GM12891 (cell line): ENCODE measurements around the gene SPCS1.

ENCODE experiments used
- PAX5 ChIP-seq: IDR thresholded peaks from 2 replicates; pipeline ENCODE4 v1.6.1; 2011; ENCODE audit warnings: low read length, moderate library complexity, mild to moderate bottlenecking; ENCODE audit not compliant: insufficient read depth, severe bottlenecking
- POLR2A ChIP-seq: IDR thresholded peaks from 2 replicates; pipeline ENCODE4 v1.6.1; 2011; ENCODE audit warnings: low read depth, low read length, control low read depth
- POLR2AphosphoS5 ChIP-seq: IDR thresholded peaks from 2 replicates; pipeline ENCODE4 v1.6.1; 2011; ENCODE audit warnings: low read depth, low read length, control low read depth
- POU2F2 ChIP-seq: IDR thresholded peaks from 2 replicates; pipeline ENCODE4 v1.6.1; 2011; ENCODE audit warnings: low read depth, mild to moderate bottlenecking, control low read depth, low read length, moderate library complexity
- SPI1 ChIP-seq: IDR thresholded peaks from 2 replicates; pipeline ENCODE4 v1.6.1; 2011; ENCODE audit warnings: low read depth, low read length, control low read depth
- TAF1 ChIP-seq: IDR thresholded peaks from 2 replicates; pipeline ENCODE4 v1.6.1; 2011; ENCODE audit warnings: low read depth, low read length, control low read depth

DNA sequence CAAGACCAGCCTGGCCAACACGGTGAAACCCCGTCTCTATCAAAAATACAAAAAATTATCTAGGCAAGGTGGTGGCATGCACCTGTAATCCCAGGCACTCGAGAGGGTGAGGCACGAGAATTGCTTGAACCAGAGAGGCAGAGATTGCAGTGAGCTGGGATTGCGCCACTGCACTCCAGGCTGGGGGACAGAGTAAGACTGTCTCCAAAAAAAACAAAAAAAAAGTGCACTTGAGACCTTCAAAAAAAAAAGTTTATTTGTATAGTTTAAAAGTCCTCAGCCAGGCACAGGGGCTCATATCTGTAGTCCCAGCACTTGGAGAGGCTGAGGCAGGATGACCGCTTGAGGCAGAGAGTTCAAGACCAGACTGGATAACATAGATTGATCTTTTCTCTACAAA, 22.3 kb upstream of the SPCS1 start:
- TF ChIP-seq POLR2A (no peak), POLR2AphosphoS5 (no peak), TAF1 (no peak), POU2F2 (no peak), PAX5 (no peak), SPI1 (no peak)
